Inflammatory macrophage (primary cell): Measurements from ENCODE around the gene NDUFS8.
A peak's percentile ranks its signal among the peaks of the same experiment; 100 is the strongest.

ENCODE experiments used
- DNase-seq, 2 donors: peaks; one replicate each; pipeline ENCODE4 v3.0.0-alpha.2; 2020 to 2022

The NDUFS8 gene

DNA sequence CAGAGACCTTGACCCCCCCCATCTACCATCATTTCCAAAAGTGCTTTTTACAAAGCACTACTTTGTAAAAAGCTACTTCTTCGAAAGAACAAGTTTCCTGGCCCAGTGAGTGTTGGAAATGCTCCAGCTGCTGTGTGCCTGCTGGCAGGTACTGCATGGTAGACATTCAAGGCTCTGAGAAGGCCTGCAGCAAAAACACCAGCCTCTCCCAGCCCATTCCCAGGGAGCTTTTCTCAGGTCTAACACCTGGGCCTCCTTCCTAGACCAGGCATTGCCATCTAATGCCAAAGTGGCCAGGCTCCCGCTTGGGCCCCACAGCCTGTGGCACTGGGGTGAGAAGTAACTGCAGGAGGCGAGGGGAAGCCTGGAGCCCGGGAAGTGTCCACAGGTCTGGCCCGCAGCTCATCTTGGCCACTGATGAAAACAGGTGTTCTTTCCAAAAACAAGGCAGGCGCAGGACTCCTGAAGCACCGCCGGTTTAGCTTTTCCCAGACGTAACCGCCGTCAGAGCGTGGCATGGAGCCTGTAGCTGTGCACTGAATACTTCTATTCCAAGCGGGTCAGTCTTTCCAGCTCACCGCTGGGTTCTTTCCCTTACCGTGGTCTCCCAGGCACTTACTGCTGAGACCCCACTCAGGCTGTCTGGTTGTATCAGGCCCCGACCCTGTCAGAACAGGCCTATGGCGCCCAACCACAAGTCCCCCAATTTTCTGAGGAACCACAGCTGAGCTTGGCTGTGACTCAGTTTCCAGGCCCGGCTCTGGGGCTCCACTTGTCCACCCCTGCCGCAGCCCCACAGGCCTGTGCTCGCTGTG, 7.1 kb downstream of the NDUFS8 start:
- DNase-seq: peak in 1 of 2 donors; percentile 27

DNA sequence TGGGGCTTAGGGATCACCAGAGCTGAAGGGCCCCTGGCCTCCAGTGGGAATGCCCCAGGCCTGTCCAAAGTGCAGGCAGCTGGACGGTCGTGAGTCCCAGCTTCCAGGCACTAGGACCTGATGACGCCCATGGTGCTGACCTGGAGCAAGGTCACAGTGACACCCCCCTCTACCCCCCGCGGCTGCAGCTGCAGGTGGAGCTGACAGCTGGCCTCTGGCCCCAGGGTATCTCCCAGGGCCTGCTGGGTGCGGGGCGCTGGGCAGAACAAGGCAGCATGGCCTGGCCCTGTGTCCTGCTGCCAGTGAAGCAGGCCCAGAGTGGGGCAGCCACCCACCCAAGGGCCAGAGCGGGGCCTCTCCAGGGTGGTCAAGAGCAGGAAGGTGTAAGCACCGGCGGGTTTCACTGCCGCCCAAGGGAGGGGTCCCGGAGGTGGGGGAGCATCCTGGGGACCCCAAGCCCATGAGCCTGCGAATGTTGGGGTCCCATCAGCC, 7.8 kb downstream of the NDUFS8 start:
- DNase-seq: no peak

DNA sequence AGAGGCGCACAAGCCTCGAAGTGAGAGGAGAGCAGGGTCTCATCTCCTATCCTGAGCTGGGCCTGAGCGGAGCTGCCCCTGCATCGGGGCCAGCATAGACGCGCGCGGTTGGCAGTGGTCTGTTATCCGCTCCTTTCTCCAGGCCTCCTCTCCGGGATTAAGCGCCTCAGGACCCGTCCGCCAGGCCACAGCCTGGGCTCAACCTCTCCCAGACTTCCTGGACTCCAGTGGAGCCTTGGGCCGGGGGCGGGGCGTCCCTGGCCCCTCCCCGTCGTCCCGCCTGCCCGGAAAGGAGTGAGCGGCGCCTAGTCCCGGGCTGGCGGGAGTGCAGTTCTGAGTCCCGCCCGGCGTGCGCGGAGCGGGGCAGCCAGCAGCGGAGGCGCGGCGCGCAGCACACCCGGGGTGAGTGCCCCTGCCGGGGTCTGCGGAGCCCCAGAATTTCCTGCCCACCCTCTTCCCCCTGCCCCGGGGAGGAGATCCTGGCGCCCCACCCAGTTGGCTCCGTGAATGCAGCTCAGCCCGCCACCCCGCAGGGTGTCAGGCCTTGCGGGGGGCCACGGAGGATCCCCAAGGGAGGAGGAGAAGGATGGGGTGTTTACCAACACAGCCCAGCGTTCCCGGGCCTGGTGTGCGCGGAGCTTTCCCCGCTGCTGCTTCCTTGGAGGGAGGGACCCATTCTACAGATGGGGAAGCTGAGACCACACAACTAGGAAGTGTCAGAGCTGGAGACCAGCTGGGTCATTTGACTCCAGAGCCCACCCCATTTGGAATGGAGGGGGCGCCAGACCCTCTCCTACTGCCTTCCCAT, 8.4 kb downstream of the NDUFS8 start, which contains the start of gene TCIRG1:
Gene TCIRG1, plus strand, starts transcription at position 308 of the 808 bp plus-strand sequence. CDS start 2,247 bp downstream, outside the sequence.
- peak; percentile 91 to 94 for DNase-seq

DNA sequence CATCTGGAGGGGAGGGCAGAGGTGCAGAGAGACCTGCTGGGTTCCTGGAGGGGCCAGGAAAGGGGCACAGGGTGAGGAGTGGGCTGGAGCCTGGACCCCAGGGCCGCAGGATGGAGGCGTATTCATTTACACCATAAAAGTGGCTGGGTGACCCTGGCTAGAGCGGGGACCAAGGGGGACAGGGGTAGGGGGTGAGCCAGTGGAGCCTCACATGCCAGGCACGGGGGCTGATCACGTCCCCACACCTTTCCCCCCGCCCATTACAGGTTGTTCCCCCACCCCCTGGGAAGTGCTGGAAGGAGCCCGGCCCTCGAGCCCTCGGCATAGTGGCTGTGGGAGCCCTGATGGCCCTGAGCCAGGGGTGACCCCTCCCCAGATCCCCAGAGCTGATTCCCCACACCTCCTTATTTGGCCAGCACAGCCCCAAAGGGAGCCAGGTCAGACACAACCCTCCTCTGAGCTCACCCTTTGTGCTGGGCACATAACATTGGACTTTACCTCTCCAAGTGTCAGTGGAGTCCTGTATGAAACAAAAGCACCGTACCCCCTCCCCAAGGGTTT, 9.1 kb downstream of the NDUFS8 start:
- DNase-seq: peak in 1 of 2 donors; percentile 36

DNA sequence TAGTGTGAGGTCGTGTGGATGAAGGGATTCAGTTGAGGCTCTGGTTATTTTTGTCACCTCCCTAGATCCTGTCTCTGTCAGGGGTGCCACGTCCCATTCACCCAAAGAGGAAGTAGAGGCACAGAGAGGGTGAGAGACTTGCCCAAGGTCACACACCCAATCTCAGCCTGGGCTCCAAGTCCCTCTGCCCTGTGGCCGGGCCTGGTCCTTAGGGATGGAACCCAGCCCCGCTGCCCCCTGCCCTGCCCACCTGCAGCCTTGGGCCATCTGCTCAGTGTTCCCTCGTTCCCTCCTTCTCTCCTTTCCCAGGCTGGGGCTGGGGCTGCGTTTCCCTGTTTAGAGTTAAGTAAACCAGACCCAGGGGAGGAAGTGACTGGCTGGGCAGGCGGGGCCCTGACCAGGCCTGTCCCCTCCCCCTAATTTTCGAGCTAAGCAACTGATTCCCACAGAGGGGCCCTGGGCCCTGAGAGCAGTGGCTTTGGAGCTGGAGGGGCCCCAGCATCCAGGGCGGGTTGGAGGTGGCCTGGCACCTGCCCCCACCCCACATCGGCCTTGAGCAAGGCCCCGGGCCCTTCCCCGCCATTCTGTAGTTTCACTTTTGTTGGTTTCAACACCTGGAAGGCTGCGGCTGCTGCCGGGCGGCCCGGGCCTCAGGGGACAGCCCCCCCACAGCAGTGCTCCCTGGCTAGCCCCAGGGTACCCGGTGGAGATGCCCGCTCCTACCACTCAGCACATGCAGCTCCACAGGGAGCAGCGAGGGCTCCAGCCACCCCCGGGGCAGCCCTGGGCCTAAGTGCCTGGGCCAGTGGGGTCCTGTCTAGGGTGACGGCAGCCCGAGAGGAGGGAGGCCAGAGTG, 9.8 kb downstream of the NDUFS8 start:
- DNase-seq: peak; percentile 68 to 75

DNA sequence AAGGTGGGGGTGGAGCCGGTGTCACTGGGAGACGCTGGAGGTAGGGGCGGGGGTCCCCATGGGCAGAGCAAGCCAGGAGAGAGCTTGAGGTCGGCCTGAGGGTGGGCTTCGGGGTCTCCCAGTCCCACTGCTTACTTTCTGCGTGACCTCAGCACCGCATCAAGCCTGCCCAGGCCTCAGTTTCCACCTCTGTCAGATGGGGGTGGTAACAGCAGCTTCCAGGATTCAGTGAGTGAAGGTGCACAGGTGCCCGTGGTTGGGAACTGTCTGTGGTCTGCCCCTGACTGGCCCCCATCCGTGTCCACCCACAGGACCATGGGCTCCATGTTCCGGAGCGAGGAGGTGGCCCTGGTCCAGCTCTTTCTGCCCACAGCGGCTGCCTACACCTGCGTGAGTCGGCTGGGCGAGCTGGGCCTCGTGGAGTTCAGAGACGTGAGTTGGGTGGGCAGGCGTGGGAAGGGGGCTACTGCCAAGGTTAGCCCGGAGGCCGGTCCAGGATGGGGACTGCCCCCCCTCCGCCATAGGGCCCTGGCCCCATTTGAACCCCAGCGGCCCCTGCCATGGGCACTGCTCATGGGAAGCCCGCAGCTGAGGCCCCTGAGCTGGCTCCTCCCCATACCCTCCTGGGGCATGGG, 10.6 kb downstream of the NDUFS8 start:
- DNase-seq: no peak

DNA sequence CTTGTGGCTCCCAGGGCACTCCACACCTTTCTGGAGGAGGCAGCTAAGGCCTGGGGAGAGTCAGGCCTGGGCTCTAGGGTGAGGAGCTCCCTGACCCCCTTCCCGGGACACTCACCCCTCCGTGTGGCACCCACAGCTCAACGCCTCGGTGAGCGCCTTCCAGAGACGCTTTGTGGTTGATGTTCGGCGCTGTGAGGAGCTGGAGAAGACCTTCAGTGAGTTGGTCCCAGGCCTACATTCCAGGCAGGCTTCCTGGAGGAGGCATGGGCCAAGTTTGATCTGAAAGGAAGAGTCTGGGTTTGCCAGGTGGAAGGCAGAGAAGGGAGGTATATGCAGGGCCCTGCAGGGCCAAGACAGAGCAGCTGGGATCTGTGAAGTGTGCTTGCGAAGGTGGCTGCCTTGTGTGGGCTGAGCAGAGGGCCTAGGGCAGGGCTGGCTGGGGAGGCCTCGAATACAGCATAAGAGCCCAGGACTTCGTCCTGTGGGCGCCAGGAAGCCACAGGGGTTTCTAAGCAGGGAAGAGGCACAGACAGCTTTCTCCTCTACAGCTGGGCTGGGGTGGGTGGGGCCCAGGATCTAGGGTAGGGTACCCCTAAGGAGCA, 11.2 kb downstream of the NDUFS8 start:
- DNase-seq: no peak

DNA sequence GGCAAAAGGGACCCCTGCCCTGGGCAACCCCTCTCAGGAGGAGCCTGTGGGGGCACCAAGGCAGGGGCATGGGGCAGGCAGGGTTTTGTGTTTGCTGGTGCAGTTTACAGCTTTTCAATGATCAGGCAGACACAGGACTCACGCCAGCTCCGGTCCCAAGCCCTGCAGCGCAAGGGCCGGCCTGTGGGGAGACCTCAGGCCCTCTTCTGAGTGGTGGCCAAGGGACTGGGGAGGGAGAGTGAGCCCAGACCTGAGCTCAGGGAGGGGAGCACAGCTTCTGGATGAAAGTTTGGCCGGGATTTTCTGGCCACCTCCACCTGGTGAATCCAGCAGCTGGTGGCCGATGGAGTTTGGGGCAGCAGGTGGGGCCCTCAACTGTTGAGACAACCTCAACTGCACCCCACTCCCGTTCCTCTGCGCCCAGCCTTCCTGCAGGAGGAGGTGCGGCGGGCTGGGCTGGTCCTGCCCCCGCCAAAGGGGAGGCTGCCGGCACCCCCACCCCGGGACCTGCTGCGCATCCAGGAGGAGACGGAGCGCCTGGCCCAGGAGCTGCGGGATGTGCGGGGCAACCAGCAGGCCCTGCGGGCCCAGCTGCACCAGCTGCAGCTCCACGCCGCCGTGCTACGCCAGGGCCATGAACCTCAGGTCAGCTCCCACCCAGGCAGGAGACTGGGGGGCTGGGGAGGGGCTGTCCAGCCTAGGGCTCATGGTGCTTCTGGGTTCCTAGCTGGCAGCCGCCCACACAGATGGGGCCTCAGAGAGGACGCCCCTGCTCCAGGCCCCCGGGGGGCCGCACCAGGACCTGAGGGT, 11.9 kb downstream of the NDUFS8 start:
- no peak for DNase-seq

DNA sequence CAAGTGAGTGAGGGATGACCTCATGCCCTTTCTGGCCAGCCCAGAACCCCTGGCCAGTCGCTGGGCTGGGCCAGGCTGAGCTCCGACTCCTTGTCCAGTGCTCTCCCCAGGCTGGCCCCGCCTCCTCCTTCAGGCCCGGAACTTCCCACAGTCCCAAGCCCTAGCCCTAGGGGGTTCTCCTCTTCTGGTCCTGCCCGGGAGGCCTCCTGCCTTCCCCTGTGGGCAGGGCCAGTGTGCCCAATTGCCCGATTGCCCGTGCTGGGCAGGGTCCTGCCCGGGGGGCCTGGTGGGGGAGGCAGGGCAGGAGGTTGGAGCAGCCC, 12.5 kb downstream of the NDUFS8 start:
- DNase-seq: peak in 1 of 2 donors; percentile 26

DNA sequence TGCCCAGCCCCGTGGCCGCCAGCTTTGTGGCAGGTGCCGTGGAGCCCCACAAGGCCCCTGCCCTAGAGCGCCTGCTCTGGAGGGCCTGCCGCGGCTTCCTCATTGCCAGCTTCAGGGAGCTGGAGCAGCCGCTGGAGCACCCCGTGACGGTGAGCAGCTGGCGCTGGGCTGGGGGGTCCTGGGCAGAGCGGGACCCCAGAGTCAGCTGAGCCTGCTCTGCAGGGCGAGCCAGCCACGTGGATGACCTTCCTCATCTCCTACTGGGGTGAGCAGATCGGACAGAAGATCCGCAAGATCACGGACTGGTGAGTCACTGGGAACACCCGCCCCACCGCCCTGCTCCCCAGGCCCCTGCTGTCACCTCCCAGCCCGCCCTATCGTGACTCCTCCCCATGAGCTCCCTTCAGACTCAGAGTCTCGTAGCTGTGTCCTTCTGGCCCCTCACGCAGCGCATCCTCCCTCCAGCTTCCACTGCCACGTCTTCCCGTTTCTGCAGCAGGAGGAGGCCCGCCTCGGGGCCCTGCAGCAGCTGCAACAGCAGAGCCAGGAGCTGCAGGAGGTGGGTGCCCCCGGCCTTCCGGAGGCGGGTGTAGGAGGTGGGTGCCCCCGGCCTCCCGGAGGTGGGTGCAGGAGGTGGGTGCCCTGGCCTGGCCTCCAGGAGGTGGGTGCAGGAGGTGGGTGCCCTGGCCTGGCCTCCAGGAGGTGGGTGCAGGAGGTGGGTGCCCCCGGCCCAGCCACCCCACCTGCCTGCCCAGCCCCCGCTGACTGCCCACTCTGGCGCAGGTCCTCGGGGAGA, 13.1 kb downstream of the NDUFS8 start:
- peak; percentile 39 to 76 for DNase-seq

DNA sequence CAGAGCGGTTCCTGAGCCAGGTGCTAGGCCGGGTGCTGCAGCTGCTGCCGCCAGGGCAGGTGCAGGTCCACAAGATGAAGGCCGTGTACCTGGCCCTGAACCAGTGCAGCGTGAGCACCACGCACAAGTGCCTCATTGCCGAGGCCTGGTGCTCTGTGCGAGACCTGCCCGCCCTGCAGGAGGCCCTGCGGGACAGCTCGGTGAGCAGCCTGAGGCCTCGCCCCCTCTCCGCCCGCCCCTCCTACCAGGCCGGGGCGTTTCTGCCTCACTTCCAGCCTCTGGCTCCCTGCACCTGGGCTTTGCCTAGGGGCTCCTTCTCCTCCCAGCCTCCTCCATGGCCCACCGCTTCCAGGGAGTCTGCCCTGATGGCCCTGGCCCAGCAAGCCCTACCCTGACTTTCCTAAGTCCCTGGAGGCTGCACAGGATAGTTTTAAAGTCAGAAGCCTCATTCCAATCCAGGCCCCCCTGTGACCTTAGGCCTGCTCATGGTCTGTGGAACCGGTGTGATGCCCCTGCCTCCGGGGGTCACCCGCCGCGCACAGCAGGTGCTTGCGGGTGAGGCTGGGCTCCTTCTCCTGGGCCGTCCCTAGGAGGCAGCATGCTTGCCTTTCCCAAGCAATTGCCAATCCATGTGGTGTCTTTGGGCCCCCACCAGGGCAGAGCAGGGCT, 13.8 kb downstream of the NDUFS8 start:
- DNase-seq: no peak

DNA sequence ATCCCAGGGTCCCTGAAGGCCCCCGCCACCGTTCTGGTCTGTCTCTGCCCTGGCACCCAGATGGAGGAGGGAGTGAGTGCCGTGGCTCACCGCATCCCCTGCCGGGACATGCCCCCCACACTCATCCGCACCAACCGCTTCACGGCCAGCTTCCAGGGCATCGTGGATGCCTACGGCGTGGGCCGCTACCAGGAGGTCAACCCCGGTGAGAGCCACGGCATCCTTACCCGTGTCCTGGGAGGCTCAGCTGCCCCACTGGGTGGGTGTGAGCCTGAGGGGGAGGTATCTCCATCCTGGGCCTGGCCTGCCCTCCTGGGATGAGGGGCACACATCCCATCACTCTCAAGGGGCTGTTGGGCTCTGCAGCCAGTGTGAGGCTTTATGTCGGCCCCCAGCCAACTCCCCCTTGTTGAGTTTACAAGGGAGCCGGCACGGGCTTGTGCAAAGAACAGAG, 14.4 kb downstream of the NDUFS8 start:
- DNase-seq: no peak

DNA sequence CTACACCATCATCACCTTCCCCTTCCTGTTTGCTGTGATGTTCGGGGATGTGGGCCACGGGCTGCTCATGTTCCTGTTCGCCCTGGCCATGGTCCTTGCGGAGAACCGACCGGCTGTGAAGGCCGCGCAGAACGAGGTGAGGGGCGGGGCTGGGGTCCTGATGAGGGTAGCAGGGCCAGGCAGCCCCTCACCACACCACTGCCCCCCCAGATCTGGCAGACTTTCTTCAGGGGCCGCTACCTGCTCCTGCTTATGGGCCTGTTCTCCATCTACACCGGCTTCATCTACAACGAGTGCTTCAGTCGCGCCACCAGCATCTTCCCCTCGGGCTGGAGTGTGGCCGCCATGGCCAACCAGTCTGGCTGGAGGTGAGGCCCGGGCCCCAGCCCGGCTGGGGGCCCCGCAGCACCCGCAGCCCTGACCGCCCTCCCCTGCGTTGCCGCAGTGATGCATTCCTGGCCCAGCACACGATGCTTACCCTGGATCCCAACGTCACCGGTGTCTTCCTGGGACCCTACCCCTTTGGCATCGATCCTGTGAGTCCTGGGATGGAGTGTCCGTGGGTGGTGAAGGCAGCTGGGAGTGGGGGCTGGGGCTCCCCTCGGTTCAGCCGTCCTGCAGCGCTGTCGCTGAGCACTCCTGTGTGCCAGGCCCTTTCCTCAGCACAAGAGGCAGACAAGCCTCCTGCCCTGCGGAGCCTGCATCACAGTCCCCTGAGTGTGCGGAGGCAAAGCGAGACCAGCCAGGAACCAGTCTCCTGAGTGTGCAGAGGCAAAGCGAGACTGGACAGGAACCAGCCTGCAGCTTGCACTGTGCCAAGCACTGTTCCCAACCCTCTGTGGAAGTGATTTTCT, 17.2 kb downstream of the NDUFS8 start:
- DNase-seq: no peak

DNA sequence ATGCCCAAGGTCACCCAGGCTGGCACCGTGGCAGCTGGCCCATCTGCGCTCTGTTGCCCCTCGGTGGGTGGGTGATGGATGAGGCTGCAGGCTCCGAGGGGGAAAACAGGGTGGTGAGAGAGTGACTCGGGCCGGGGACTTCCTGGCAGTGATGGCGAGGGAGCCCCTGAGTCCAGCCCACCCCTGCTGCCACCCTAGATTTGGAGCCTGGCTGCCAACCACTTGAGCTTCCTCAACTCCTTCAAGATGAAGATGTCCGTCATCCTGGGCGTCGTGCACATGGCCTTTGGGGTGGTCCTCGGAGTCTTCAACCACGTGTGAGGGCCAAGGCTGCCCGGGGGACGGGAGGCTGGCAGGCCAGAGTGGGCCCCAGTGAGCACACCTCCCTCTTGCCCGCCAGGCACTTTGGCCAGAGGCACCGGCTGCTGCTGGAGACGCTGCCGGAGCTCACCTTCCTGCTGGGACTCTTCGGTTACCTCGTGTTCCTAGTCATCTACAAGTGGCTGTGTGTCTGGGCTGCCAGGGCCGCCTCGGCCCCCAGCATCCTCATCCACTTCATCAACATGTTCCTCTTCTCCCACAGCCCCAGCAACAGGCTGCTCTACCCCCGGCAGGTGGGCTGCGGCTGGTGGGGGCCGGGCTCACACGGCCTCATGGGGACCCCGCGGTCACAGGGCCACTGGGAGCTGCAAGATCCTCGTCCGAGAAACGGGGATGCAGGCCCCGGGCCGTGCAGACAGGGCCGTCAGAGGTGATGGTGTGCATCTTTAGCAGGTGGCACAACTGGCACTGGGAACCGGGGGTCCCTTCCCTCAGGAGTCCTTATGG, 18.4 kb downstream of the NDUFS8 start:
- no peak for DNase-seq

DNA sequence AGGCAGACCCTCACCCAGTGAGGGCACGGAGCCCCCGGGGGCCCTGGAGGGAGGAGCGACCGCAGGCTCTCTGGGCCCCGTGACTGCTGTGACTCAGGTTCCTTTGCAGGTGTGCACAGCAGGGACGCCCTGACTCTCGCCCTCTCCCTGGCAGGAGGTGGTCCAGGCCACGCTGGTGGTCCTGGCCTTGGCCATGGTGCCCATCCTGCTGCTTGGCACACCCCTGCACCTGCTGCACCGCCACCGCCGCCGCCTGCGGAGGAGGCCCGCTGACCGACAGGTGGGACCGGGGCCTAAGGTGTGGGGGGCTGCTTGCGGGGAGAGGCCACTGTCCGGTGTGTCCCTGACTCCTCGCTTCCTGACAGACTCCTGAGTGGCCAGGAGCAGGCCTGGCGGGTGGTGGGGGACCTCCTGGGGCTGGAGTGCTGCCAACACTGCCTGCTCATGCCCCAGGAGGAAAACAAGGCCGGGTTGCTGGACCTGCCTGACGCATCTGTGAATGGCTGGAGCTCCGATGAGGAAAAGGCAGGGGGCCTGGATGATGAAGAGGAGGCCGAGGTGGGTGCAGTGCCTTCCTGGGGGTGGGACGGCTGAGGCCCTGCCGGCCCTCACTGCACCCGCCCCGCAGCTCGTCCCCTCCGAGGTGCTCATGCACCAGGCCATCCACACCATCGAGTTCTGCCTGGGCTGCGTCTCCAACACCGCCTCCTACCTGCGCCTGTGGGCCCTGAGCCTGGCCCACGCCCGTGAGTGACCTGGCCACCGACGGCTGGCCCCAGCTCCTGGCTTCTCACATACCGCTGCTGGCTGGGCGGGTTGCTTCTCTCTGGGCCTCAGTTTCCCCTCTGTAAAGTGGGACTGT, 19.3 kb downstream of the NDUFS8 start:
- DNase-seq: no peak

DNA sequence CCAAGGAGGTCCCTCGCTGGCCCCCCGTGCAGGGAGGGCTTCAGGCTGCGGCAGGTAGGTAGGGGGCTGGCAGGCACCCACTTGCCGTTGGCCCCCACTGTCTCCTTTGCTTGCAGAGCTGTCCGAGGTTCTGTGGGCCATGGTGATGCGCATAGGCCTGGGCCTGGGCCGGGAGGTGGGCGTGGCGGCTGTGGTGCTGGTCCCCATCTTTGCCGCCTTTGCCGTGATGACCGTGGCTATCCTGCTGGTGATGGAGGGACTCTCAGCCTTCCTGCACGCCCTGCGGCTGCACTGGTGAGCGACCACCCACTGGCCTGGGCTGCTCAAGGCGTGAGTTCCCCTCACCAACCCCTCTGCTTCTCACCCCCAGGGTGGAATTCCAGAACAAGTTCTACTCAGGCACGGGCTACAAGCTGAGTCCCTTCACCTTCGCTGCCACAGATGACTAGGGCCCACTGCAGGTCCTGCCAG, 19.9 kb downstream of the NDUFS8 start:
- DNase-seq: no peak
